Osteoblast (primary cell): ENCODE results near the gene CKLF. TPM values are rescaled to one million over a fixed set of nuclear protein-coding genes. Genes with fewer than 3 reads are reported as not detected.

ENCODE experiments used
- DNase-seq: peaks from one replicate; pipeline ENCODE4 v3.0.0; 2011; ENCODE audit warnings: low spot score, mixed read lengths; ENCODE audit not compliant: insufficient read length; ENCODE audit errors: missing footprints
- H2AFZ ChIP-seq: 2 replicates; pipeline ENCODE4 v1.6.0; 2011; ENCODE audit warnings: mild to moderate bottlenecking, low read length
- H3K27ac ChIP-seq: 2 replicates; pipeline ENCODE4 v1.5.1; 2011; ENCODE audit warnings: mild to moderate bottlenecking, low read depth, low read length, moderate library complexity
- H3K27me3 ChIP-seq: 2 replicates; pipeline ENCODE4 v1.6.0; 2012; ENCODE audit warnings: mild to moderate bottlenecking, control low read depth, inconsistent platforms, low read length, moderate library complexity; ENCODE audit not compliant: insufficient read depth
- H3K36me3 ChIP-seq: 2 replicates; pipeline ENCODE4 v1.5.1; 2011; ENCODE audit warnings: mild to moderate bottlenecking, low read length, control low read depth, moderate library complexity; ENCODE audit not compliant: insufficient read depth
- H3K4me1 ChIP-seq: 2 replicates; pipeline ENCODE4 v1.5.1; 2011; ENCODE audit warnings: mild to moderate bottlenecking, low read length, control low read depth, moderate library complexity; ENCODE audit not compliant: insufficient read depth
- H3K4me2 ChIP-seq: 2 replicates; pipeline ENCODE4 v1.6.0; 2011; ENCODE audit warnings: mild to moderate bottlenecking, low read length; ENCODE audit not compliant: insufficient read depth
- H3K4me3 ChIP-seq: fragments of 200-600 bp; sonication (generic); 3 replicates; pipeline ENCODE4 v1.5.1; 2012; ENCODE audit warnings: mild to moderate bottlenecking, low read length, inconsistent platforms; ENCODE audit not compliant: insufficient read depth
- H3K79me2 ChIP-seq: 2 replicates; pipeline ENCODE4 v1.6.0; 2012; ENCODE audit warnings: mild to moderate bottlenecking, low read length, control low read depth, inconsistent platforms; ENCODE audit not compliant: insufficient read depth
- H3K9me3 ChIP-seq: 2 replicates; pipeline ENCODE4 v1.5.1; 2011; ENCODE audit warnings: low read depth, low read length, control low read depth
- H4K20me1 ChIP-seq: 2 replicates; pipeline ENCODE4 v1.6.0; 2012; ENCODE audit warnings: mild to moderate bottlenecking, low read length, control low read depth; ENCODE audit not compliant: insufficient read depth
- CTCF ChIP-seq: IDR thresholded peaks from 2 replicates; pipeline ENCODE4 v1.5.1; 2011; ENCODE audit warnings: mild to moderate bottlenecking, low read depth, low read length, moderate library complexity; ENCODE audit errors: extremely low read depth
- total RNA-seq: library from RNA; depleted of rRNA; stranded (reverse); fragments of >200 nt; gene quantifications from 2 replicates; pipeline ENCODE4 v1.2.3, GENCODE V29; 2012

The CKLF gene
- total RNA-seq, 1 donor = 46.0 TPM

DNA sequence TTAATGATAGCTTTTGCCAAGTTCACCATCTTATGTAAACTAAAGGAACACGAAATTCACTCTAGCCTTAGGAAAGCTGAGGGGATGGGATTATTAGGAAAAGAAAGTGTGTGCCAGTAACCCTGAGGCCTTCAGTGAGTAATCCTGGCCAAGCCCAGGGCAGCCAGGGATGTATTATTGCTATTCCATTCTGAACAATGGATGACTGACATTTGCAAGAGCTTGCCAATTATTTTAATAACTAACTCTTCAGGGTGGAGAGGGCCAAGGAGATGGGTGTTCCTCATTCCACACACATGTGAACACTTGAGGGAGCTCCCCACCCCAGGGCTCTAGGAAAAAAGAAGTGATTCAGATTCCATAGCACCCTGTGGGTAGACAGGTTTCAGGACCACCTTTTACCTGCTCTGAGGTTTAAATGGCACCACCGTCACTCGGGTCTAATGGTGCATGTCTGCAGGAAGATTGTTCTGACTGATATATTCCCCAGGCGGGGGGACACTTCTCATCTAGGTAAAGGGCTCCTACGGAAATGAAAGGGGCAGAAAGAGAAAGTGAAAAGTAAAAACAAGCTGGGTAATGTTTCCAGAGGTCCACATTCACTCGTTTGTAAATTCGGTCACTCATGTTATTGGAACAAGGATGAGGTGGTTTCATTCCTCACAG lies 44.0 kb upstream of the CKLF start:
- Histone ChIP-seq H3K9me3 (no peaks in the 10 kb centered on the region), H4K20me1 (no peaks in the 10 kb centered on the region), H3K4me1 (peaks cover 40% of the 10 kb centered on the region), H3K4me3 (no peak overlapping the region), H3K27me3 (no peaks in the 10 kb centered on the region), H3K27ac (no peak overlapping the region), H2AFZ (no peak overlapping the region), H3K79me2 (no peaks in the 10 kb centered on the region), H3K4me2 (no peak overlapping the region), H3K36me3 (peaks cover 5% of the 10 kb centered on the region)
- TF ChIP-seq CTCF = no peak
- DNase-seq = peak; percentile 94

GRCh38 chr16:66508914-66509496 lies 43.4 kb upstream of the CKLF start:
- H2AFZ ChIP-seq = no peak overlapping the region
- H3K4me2 ChIP-seq = no peak overlapping the region
- TF ChIP-seq CTCF = no peak
- no peaks in the 10 kb centered on the region for H3K9me3 ChIP-seq
- H3K4me1 ChIP-seq = peaks cover 36% of the 10 kb centered on the region
- peak; percentile 13 for DNase-seq
- H3K27me3 ChIP-seq = no peaks in the 10 kb centered on the region
- H3K79me2 ChIP-seq = no peaks in the 10 kb centered on the region
- H3K36me3 ChIP-seq = peaks cover 6% of the 10 kb centered on the region
- no peaks in the 10 kb centered on the region for H4K20me1 ChIP-seq
- no peak overlapping the region for H3K27ac ChIP-seq
- H3K4me3 ChIP-seq = no peak overlapping the region

- Histone ChIP-seq H3K4me1 (peaks cover 34% of the 10 kb centered on the region), H3K79me2 (no peaks in the 10 kb centered on the region), H3K9me3 (no peaks in the 10 kb centered on the region), H3K4me2 (no peak overlapping the region), H3K27ac (no peak overlapping the region), H3K36me3 (peaks cover 6% of the 10 kb centered on the region), H3K4me3 (no peak overlapping the region), H4K20me1 (no peaks in the 10 kb centered on the region), H3K27me3 (no peaks in the 10 kb centered on the region), H2AFZ (no peak overlapping the region)
- peak; percentile 77 for DNase-seq
- TF ChIP-seq CTCF = no peak
Measured at GRCh38 chr16:66509576-66509975, 42.8 kb upstream of the CKLF start.

DNA sequence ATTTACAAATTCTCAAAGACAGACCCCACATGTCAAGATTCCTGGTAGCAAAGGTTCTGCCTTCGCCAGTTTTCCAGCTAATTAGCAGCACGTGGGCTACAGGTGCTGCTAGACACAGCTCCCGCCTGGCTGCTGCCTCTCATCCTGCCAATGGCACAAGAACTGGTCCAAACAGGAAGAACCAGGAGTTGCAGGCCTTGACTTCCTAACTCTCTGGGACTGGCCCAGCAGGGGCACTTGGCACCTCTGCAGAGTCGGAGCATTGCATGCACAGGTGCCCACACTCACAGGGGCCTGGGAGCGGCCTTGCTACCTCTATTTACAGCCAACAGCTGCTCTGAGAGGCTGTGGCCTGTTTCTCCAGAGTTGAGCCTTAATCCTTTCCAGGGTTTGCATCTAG lies 42.1 kb upstream of the CKLF start:
- Histone ChIP-seq H3K4me1 (peaks cover 34% of the 10 kb centered on the region), H3K36me3 (peaks cover 6% of the 10 kb centered on the region), H4K20me1 (no peaks in the 10 kb centered on the region), H3K9me3 (no peaks in the 10 kb centered on the region), H3K27me3 (no peaks in the 10 kb centered on the region), H2AFZ (no peak overlapping the region), H3K79me2 (no peaks in the 10 kb centered on the region), H3K4me3 (no peak overlapping the region), H3K27ac (no peak overlapping the region), H3K4me2 (no peak overlapping the region)
- TF ChIP-seq CTCF = no peak
- peak; percentile 23 for DNase-seq
